ENCODE data around the gene NFATC1. TPM values are rescaled to one million over a fixed set of nuclear protein-coding genes. Genes with fewer than 3 reads are reported as not detected.
"Not testable (repeated sequence)": the region's sequence is repeated elsewhere in the genome, so short reads cannot be mapped to it uniquely, and the experiment has no call there.

Gene NFATC1
- total RNA-seq, 2 donors from 2014 or later = 19.0 to 20.2 TPM

DNA sequence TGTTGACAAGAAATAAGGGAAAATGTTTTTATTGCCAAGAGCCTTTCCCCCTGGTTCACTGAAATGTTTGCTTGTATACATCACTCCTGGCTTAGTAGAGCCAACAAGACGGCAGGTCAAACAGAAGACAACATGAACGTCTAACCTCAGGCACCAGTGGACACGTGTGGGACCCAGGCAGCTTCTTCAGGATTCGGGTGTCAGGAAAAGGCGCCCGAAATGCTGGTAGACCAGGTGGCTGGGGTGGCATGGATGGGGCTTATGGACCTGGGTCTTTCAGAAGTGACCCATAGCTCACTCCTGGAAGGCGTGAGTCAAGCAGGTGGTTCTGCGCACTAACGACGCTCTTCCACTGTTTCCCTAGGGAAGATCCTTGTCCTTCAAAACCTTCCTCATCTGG is 23.3 kb upstream of the NFATC1 start:
- Histone ChIP-seq H3K27ac (no peak overlapping the region), H3K27me3 (no peaks in the 10 kb centered on the region), H3K4me1 (no peaks in the 10 kb centered on the region), H3K4me3 (no peak overlapping the region), H3K36me3 (peaks cover 10% of the 10 kb centered on the region), H3K9me3 (no peaks in the 10 kb centered on the region)
- TF ChIP-seq, protein P1, sequence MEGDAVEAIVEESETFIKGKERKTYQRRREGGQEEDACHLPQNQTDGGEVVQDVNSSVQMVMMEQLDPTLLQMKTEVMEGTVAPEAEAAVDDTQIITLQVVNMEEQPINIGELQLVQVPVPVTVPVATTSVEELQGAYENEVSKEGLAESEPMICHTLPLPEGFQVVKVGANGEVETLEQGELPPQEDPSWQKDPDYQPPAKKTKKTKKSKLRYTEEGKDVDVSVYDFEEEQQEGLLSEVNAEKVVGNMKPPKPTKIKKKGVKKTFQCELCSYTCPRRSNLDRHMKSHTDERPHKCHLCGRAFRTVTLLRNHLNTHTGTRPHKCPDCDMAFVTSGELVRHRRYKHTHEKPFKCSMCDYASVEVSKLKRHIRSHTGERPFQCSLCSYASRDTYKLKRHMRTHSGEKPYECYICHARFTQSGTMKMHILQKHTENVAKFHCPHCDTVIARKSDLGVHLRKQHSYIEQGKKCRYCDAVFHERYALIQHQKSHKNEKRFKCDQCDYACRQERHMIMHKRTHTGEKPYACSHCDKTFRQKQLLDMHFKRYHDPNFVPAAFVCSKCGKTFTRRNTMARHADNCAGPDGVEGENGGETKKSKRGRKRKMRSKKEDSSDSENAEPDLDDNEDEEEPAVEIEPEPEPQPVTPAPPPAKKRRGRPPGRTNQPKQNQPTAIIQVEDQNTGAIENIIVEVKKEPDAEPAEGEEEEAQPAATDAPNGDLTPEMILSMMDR (IDR thresholded peaks at IDR 0.05) = no peak
- DNase-seq (ENCODE audit: low spot score) = no peak

DNA sequence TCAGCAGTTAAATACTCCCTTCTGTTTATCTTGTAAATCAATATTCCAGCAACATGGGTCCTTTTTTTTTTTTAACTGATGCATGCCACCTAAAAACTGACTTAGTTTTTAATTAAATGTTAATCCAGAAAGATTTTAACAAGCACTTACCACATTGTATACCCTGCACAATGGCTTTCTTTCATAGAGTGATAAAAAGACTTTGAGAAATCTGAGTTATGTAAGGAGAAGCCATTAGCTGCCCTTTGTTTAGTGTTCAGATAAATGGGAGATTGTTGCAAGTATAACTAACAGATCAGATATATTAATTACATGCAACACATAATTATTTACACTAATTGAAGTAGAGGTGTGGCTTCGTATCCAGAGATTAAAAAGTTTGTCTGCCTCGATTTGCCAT is 22.7 kb upstream of the NFATC1 start:
- no peaks in the 10 kb centered on the region for H3K27me3 ChIP-seq
- no peak overlapping the region for H3K4me3 ChIP-seq
- TF ChIP-seq, protein P1 (IDR thresholded peaks at IDR 0.05) = no peak
- no peak for DNase-seq (ENCODE audit: low spot score)
- peaks cover 10% of the 10 kb centered on the region for H3K36me3 ChIP-seq
- H3K9me3 ChIP-seq = no peaks in the 10 kb centered on the region
- no peak overlapping the region for H3K27ac ChIP-seq
- H3K4me1 ChIP-seq = no peaks in the 10 kb centered on the region

DNA sequence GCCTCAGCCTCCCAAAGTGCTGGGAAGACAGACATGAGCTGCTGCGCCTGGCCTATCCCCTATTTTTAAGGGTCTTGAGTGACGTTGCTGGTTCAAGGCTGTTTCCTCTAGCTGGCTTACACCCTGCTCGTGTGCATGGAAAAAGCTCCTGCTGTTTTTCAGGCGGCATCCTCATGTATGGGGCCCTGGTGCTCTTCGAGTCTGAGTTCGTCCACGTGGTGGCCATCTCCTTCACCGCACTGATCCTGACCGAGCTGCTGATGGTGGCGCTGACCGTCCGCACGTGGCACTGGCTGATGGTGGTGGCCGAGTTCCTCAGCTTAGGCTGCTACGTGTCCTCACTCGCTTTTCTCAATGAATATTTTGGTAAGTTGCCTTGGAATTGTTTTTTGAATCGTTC is 22.0 kb upstream of the NFATC1 start:
- Histone ChIP-seq H3K36me3 (peaks cover 10% of the 10 kb centered on the region), H3K4me3 (no peak overlapping the region), H3K27ac (no peak overlapping the region), H3K4me1 (peaks cover 0 to 1% of the 10 kb centered on the region in 2 donors), H3K27me3 (no peaks in the 10 kb centered on the region), H3K9me3 (no peaks in the 10 kb centered on the region)
- no peak for DNase-seq (ENCODE audit: low spot score)
- TF ChIP-seq, protein P1 (IDR thresholded peaks at IDR 0.05) = no peak

- no peak overlapping the region for H3K27ac ChIP-seq
- H3K27me3 ChIP-seq = no peaks in the 10 kb centered on the region
- H3K4me1 ChIP-seq = peaks cover 0 to 8% of the 10 kb centered on the region in 2 donors
- TF ChIP-seq, protein P1 (IDR thresholded peaks at IDR 0.05) = no peak
- no peak overlapping the region for H3K4me3 ChIP-seq
- no peaks in the 10 kb centered on the region for H3K9me3 ChIP-seq
- H3K36me3 ChIP-seq = peaks cover 10% of the 10 kb centered on the region
- no peak for DNase-seq (ENCODE audit: low spot score)
These were observed 21.1 kb upstream of the NFATC1 start for GRCh38 chr18:79374408-79375171.

GRCh38 chr18:79375441-79376154 is 20.1 kb upstream of the NFATC1 start:
- Histone ChIP-seq H3K4me3 (no peak overlapping the region), H3K36me3 (peaks cover 10% of the 10 kb centered on the region), H3K4me1 (peaks cover 0 to 8% of the 10 kb centered on the region in 2 donors), H3K27ac (no peak overlapping the region), H3K27me3 (no peaks in the 10 kb centered on the region), H3K9me3 (no peaks in the 10 kb centered on the region)
- DNase-seq (ENCODE audit: low spot score) = no peak
- TF ChIP-seq, protein P1 (IDR thresholded peaks at IDR 0.05) = no peak

- H3K27ac ChIP-seq; H3K27me3 ChIP-seq; DNase-seq (ENCODE audit: low spot score); H3K9me3 ChIP-seq; H3K4me3 ChIP-seq; H3K4me1 ChIP-seq: not testable (repeated sequence)
- peaks cover 10% of the 10 kb centered on the region for H3K36me3 ChIP-seq
These were observed 19.1 kb upstream of the NFATC1 start for GRCh38 chr18:79376661-79377060.
